Measurements from ENCODE around the gene ENTPD8.

ENTPD8 gene

DNA sequence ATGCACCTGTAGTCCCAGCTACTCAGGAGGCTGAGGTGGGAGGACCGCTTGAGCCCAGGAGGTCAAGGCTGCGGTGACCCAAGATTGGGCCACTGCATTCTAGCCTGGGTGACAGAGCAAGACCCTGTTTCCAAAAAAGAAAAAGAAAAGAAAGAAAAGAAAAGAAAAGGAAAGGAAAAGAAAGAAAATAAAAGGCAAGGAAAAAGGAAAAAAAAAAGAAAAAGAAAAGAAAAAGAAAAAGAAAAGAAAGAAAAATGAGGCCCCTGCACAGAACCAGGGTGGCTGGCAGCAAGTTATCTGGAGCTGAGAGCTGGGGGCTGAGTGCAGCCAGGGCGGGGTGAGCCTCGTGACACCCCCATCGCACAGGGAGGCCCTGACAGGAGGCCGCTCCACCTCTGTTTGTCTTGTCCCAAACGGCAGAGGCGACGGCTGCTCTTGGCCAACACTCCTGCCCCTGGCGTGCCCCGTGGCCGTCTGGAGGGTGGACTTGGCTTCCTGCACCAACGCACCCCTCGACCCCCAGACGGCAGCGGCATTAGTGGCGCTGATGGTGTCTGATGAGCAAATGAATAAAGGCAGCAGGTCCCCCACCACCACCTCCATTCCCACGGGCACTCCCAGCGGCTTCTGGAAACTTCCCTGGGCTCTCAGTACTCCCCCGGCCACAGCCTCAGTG lies 34.9 kb downstream of the ENTPD8 start:
- no peak overlapping the region for H3K4me3 ChIP-seq (ENCODE audit: low read length)
- no peak for DNase-seq (ENCODE audit: low read depth, low spot score)

DNA sequence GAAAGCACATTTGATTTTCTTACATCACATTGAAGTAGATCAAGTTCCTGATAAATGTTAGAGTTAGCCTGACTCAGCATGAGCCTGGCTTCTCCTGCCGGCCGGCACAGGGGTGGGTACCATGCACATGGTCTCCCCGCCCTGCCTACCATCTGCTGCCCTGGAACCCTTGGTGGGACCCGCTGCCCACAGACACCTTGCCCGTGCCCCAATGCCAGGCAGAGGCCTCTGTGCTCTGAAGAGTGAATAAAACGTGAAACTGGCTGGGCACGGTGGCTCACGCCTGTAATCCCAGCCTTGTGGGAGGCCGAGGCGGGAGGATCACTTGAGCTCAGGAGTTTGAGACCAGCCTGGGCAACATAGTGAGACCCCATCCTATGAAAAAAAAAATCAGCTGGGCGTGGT lies 35.5 kb downstream of the ENTPD8 start:
- no peak for DNase-seq (ENCODE audit: low read depth, low spot score)
- no peak overlapping the region for H3K4me3 ChIP-seq (ENCODE audit: low read length)

DNA sequence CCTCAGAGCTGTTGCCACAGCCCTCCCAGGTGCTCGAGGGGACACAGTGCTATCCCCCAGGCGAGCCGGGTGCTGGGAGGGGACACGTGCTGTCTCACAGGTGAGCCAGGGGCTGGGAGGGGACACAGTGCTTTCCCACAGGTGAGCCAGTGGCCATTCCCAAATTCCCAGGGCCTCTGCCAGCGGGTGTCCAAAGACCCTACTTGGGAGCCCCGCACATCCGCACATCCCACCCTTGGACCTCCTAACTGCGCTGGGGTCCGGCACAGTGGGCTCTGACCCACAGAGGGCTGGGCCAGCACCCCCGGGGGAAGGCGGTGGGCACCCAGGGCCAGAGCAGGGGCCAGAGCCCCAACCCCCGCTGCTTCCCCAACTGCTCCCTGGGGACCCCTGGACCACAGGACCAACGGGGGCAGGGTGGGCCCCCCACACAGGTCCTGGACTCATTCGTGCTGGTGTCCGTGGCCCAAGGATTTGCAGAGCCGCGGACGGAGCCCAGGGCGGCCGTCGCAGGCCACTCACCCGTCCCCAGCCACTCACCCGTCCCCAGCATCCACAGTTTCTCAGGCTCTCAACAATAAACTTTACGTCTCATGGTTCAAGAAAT lies 36.1 kb downstream of the ENTPD8 start:
- no peak for DNase-seq (ENCODE audit: low read depth, low spot score)
- H3K4me3 ChIP-seq (ENCODE audit: low read length) = no peak overlapping the region

DNA sequence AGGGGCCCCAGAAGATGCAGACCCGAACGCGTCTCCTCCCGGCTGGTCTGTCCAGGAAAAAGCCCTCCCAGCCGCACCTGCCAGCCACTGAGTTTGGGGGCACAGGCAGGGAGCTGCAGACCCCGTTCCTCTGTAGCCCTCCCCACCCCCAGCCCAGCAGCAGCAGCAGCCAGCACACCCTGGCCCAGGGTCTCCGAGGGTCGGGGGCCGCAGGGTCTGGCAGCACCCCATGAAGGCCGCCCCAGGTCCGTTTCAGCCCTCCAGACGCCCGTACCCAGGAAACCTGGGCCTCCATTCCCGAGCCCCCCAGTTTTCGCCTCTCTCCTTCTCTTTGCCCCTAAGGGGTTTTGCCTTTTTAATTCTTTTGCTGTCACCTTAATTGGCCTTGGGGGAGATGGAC lies 37.9 kb downstream of the ENTPD8 start:
- H3K4me3 ChIP-seq (ENCODE audit: low read length) = no peak overlapping the region
- no peak for DNase-seq (ENCODE audit: low read depth, low spot score)

DNA sequence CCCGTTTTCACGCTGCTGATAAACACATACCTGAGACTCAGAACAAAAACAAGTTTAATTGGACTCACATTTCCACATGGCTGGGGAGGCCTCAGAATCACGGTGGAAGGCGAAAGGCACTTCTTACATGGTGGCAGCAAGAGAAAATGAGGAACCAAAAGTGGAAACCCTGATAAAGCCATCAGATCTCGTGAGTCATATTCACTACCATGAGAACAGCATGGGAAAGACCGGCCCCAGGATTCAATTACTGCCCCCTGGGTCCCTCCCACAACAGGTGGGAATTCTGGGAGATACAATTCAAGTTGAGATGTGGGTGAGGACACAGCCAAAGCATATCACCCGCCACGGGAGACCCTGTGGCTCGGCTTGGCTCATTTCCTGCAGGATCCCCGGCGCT lies 38.4 kb downstream of the ENTPD8 start:
- H3K4me3 ChIP-seq (ENCODE audit: low read length) = no peak overlapping the region
- no peak for DNase-seq (ENCODE audit: low read depth, low spot score)

DNA sequence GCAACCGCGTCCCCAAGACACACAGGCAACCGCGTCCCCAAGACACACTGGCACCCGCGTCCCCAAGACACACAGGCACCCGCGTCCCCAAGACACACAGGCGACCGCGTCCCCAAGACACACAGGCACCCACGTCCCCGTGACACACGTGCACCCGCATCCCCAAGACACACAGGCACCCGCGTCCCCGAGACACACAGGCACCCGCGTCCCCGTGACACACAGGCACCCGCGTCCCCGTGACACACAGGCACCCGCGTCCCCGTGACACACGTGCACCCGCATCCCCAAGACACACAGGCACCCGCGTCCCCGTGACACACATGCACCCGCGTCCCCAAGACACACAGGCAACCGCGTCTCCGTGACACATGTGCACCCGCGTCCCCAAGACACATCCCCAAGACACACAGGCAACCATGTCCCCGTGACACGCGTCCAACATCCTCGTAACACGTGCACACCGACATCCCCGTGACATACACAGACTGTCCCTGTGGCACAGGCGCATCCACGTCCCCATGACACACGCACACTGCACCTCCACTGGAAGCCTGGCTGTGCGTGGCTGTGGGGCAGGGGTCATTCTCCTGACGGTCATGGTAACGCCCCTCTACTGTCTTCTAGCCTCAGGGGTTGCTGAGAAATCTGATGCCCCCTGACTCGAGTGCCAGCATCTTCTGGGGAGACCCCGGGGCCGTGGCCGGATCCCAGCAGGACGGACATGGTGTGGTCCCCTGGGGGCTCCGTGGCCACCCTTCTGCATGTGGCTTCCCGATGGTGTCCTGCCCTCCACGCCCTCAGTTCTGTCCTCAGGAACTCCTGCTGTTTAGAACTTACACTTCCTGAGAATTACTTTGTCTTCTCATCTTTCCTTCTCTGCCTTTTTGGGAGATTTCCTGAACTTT lies 42.3 kb downstream of the ENTPD8 start:
- no peak for DNase-seq (ENCODE audit: low read depth, low spot score)

DNA sequence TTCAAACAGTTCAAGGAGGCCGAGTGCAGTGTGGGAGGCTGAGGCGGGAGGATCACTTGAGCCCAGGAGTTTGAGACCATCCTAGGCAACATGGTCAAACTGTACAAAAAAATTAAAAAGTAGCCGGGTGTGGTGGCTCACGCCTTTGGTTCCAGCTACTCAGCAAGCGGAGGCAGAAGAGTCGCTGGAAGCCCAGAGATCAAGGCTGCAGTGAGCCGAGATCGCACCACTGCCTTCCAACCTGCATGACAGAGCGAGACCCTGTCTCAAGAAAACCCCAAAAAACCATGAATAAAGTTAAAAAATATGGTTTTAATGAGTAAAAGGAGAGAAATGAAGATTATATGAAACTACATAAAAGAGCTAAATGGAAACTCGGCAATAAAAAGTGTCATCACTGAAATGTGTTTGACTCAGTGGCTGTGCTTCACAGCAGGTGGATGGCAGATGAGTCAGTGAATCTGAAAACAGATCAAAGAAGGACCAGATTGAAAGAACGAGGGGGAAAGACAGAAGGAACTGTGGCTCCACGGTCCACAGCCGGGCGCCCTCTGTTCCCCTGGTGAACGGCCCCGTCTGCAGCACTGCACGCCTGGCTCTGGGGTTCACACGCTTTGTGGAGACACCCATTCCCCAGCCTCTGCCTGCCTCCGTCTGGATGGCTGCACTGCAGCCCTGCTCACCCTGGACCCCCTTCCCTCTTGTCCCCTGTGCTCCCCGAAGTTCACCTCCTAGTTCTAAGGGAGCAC lies 43.3 kb downstream of the ENTPD8 start:
- DNase-seq (ENCODE audit: low read depth, low spot score) = no peak
- no peak overlapping the region for H3K4me3 ChIP-seq (ENCODE audit: low read length)

More for the DNA sequence above, 42.3 kb downstream of the ENTPD8 start:
- H3K4me3 ChIP-seq (ENCODE audit: low read length) = no peak overlapping the region

DNA sequence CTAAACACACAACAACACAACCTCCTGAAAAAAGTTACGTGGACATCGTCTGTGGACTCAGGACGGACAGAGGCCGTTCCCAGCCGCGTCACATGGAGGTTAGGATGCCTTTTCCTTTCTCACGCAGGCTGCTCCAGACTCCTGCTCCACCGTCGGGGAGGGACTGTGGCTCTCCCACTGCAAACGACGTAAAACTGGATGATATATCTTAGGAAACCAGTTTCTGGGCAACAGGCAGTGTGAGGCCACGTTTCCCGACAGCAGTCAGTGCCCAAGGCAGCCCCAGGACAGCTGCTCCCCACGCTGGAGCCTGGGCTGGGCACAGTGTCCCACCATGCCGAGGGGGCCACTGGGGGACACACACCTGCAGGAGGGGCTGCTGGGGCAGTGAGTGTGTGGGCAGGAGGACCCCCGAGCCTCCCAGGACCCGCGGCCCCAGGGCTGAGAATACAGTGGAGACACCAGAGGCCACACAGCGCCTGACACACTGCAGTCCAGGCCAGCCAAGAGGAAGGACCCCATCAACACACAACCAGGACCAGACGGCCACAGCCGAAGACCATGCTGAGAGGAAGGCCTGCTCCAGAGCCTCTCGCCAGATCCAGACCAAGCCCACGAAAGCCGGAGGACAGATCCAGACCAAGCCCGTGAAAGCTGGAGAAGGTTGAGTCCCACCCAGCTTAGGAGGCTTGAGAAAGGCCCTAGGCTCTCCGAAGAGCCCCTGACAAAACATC lies 44.4 kb downstream of the ENTPD8 start:
- DNase-seq (ENCODE audit: low read depth, low spot score) = no peak
- H3K4me3 ChIP-seq (ENCODE audit: low read length) = no peak overlapping the region

DNA sequence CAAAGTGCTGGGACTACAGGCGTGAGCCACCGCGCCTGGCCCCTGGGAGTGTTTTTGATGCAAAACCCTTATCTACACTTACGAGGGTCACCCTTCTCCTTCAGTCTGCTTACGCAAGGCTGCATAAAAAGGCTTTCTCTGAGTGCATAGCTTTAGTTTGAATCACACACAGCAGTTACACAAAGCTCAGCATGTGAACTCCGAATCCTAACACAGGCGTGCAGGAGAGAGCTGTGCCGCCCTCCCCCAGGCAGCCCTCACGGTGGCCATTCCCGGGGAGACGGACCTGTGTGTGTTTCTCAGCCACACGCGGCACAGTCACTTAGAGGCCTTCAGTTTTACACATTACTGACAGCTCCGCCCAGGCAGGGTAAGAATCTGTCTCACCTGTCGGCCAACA lies 44.9 kb downstream of the ENTPD8 start:
- no peak for DNase-seq (ENCODE audit: low read depth, low spot score)
- no peak overlapping the region for H3K4me3 ChIP-seq (ENCODE audit: low read length)

DNA sequence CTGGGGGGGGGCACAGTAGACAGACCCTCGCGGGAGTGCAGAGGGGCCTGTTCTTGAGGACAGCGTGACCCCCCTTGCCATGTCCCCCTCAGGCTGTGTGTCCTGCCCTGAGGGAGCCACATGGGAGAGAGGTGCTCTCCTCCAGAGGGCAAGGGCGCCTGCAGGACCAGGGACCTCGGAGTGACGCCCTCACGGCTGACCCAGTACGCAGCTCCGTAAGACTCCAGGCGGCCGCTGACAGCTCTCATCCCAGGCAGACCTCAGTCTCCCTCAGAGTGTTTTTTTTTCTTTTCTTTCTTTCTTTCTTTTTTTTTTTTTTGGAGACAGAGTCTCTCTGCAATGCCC lies 45.5 kb downstream of the ENTPD8 start:
- no peak for DNase-seq (ENCODE audit: low read depth, low spot score)
- no peak overlapping the region for H3K4me3 ChIP-seq (ENCODE audit: low read length)

DNA sequence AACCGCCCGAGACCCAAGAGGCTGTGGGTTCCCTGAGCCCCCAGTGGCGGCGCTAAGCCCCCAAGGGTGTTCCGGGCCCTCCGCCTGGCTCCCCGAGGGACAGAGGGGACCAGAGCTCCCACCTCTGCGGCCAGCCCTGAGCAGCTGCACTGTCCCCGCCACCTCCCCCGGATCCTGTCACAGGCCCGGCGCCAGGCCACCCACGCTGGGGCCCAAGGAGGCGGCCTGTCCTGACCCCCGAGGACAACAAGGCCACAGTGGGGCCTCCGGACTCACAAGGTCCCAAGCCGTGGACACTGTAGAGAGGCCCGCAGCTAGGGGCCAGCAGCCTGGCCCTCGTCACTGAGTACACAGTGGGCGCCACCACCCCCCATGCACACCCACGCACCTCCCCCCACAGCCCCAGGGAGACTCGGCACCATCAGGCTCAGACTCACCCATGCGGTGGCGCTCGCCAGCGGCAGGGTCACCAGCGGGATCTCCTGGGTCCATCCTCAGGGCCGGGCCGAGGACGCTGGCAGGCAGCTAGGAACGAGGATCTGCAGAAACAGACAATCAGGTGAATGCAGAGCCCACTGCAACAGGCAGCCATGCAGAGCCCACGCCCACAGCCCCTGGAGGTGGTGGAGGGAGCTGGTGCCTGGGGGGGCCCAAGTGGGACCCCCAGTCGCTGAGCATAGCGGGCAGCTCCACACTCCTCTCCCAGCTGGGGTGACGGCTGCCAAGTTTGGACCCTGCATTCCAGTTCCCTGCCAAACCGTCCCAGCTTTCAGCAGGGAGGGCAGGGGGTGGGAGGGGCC lies 46.1 kb downstream of the ENTPD8 start:
- DNase-seq (ENCODE audit: low read depth, low spot score) = no peak
- no peak overlapping the region for H3K4me3 ChIP-seq (ENCODE audit: low read length)

DNA sequence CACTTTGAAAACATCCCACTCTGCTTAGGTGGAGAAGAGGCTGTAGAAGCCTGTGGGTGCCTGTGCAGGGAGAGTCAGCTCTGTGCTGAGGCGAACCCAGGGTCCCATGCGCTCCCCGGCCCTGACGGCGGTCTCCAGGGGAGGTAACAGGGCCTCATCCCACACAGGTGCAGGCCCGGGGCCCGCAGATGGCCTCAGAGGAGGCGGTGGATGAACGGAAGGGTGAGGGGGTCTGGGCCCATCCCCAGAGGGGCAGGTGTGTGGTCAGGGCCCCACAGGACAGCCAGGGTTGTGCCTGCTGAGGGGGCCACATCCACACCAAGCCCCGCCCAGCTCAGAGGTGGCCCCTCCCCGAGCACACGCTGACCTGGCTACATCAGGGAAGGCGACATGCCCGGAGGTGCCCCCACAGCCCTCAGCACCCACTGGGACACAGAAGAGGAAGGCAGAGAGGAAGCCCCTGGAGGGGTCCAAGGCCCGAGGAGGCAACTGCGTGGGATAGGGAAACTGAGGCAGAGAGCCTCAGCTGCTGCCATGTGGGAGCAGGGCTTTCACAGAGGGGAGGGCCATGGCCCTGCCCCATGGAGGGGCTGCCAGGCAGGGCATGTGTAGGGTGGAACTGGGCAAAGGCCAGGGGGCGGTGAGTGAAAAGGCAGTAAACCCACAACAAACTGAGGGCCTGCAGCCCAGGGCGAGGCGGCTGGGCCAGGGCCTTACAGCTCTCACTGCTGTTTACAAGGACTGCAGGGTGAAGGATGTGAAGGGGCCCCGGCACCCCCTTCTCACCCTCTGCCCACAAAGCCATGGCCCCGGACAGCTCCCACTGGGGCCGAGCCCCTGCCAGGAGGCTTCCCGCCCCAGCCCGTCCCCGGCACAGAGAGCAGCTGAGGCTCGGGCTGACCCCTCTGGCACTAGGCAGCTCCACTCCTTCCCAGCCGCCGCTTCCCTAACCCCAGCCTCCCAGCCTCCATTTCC lies 47.7 kb downstream of the ENTPD8 start:
- H3K4me3 ChIP-seq (ENCODE audit: low read length) = no peak overlapping the region
- no peak for DNase-seq (ENCODE audit: low read depth, low spot score)

DNA sequence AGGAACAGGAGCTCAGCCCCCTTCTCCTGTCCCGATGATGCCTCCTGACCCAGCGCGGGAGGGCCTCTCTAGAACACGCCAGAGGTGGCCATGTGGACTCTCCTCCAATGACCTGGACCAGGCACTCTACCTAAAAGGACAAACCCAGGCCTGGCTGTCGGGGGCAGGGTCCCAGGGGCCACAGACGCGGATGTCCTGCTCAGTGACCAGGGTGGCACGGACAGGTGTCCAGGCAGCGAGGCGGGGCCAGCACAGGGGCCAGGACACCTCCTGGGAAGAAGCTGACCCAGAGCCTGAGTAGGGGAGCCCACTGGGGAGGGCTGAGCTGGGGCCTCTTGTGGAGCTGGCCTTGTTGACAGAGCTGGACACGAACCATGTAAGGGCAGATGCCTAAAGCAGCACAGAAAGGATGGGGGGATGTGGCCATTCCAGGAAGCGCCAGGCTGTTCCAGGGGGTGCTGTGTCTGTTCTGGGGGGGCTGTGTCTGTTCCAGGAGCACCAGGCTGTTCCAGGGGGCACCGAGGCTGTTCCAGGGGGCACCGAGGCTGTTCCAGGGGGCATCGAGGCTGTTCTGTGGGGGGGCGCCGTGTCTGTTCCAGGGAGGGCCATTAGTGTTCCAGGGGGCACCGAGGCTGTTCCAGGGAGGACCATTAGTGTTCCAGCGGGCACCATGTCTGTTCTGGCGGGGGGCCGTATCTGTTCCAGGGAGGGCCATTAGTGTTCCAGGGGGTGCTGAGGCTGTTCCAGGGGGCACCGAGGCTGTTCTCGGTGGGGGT lies 48.7 kb downstream of the ENTPD8 start:
- no peak overlapping the region for H3K4me3 ChIP-seq (ENCODE audit: low read length)
- DNase-seq (ENCODE audit: low read depth, low spot score) = no peak

DNA sequence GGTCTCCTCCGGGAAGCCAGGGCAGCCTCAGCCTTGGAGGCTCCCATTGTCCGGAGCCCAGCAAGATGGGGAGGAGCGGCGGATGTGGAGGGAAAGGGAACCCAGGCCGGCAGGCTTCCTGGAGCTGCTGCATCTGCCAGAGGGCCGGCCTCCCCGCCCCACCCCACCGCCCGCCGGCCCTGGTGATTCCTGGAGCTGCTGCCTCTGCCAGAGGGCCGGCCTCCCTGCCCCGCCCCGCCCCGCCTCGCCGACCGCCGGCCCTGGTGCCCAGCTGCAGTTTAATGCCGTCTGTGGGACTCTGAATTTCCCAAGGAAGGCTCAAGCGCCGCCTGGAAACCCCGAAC lies 49.8 kb downstream of the ENTPD8 start:
- H3K4me3 ChIP-seq (ENCODE audit: low read length) = no peak overlapping the region
- no peak for DNase-seq (ENCODE audit: low read depth, low spot score)

DNA sequence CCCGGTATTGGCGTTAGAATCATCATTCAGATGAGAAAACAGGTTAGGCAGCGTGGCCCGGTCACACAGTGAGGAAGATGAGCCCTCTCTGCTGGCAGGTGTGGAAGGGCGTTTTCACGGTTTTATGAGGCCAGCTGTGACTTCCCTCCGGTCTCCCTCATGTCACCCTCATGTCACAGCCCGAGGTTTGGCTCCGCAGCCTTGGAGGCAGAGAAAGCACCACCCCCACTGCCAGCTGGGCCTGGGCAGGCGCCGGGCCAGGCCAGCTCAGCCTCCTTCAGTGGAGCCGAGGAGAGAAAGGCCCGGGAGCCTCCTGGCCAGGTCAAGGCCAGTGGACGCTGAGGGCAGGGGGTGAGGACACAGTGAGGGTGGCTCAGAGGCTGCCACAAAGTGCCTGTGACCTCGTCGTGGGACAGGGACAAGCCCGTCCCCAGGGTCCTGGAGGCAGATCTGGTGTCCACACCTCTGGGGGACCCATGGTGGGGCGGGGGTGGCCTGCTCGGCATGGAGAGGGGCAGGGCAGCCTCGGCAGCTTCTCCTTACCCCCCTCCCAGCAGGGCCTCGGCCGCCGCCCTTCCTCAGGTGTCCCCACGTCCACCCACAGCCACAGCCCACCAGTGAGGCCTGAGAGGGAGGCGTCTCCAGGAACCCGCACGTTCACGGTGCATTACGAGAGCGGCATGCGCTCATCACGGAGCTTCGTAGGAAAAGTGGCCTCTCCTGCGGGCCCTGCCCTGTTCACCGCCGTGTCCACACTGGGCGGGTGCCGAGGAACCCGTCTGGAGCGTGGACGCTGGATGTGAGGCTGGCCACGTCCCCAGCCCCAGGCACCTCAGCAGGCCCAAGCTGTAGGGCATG lies 50.4 kb downstream of the ENTPD8 start:
- no peak for DNase-seq (ENCODE audit: low read depth, low spot score)
- H3K4me3 ChIP-seq (ENCODE audit: low read length) = no peak overlapping the region

DNA sequence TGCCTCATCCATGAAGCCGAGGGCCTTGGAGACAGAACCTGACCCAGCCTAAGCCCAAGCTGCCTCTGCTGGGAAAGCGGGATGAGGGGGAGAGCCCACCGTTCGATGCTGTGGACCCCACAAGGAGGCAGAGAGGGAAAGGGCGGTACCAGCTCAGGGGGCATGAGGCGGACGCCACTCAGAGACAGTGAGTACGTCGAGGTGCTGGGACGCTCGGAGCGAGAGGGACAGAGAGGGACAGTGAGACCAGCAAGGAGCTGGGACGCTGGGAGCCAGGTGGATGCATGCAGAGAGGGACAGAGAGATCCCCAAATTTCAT lies 51.8 kb downstream of the ENTPD8 start:
- no peak overlapping the region for H3K4me3 ChIP-seq (ENCODE audit: low read length)
- DNase-seq (ENCODE audit: low read depth, low spot score) = no peak

Measured in Jurkat, Clone E6-1 (cell line).